ENCODE results near the gene LRRC51. TPM values are rescaled to one million over a fixed set of nuclear protein-coding genes. Genes with fewer than 3 reads are reported as not detected.

LRRC51 gene
- total RNA-seq, 1 donor from 2014 or later: 2.6 TPM

- Histone ChIP-seq H3K9ac (ENCODE audit: low read depth in 1 of 3, low read length in 3 of 3) (peak overlapping the region; percentile 9 to 54 (median 10)), H3K4me3 (ENCODE audit: low read length in 3 of 3) (peak overlapping the region; percentile 3 to 52 (median 17)), H3K9me3 (ENCODE audit: control insufficient read depth in 3 of 3, low read length in 3 of 3) (no peaks in the 10 kb centered on the region), H3K36me3 (ENCODE audit: control insufficient read depth in 3 of 3, insufficient read depth in 3 of 3, low read length in 3 of 3) (peaks cover 0 to 3% (median 0%) of the 10 kb centered on the region in 3 donors), H3K4me1 (ENCODE audit: control insufficient read depth in 3 of 3, insufficient read depth in 3 of 3, low read length in 3 of 3) (peaks cover 25 to 39% (median 27%) of the 10 kb centered on the region in 3 donors), H3K27me3 (ENCODE audit: control insufficient read depth in 3 of 3, insufficient read depth in 3 of 3, low read length in 3 of 3) (no peaks in the 10 kb centered on the region), H3K27ac (ENCODE audit: low read depth, low read length) (peak overlapping the region; percentile 66)
Measured at GRCh38 chr11:72069787-72070251, 10.8 kb upstream of the LRRC51 start.

- no peaks in the 10 kb centered on the region for H3K27me3 ChIP-seq (ENCODE audit: control insufficient read depth in 3 of 3, insufficient read depth in 3 of 3, low read length in 3 of 3)
- no peaks in the 10 kb centered on the region for H3K9me3 ChIP-seq (ENCODE audit: control insufficient read depth in 3 of 3, low read length in 3 of 3)
- H3K36me3 ChIP-seq (ENCODE audit: control insufficient read depth in 3 of 3, insufficient read depth in 3 of 3, low read length in 3 of 3): peaks cover 0 to 3% (median 0%) of the 10 kb centered on the region in 3 donors
- H3K4me1 ChIP-seq (ENCODE audit: control insufficient read depth in 3 of 3, insufficient read depth in 3 of 3, low read length in 3 of 3): peaks cover 25 to 39% (median 27%) of the 10 kb centered on the region in 3 donors
- H3K9ac ChIP-seq (ENCODE audit: low read depth in 1 of 3, low read length in 3 of 3): peak overlapping the region; percentile 9 to 54 (median 47)
- H3K4me3 ChIP-seq (ENCODE audit: low read length in 3 of 3): no peak overlapping the region
- peak overlapping the region; percentile 66 for H3K27ac ChIP-seq (ENCODE audit: low read depth, low read length)
Measured at GRCh38 chr11:72070491-72070890, 10.2 kb upstream of the LRRC51 start.

GRCh38 chr11:72072348-72072747 is 8.3 kb upstream of the LRRC51 start:
- Histone ChIP-seq H3K4me1 (ENCODE audit: control insufficient read depth in 3 of 3, insufficient read depth in 3 of 3, low read length in 3 of 3) (peaks cover 25 to 31% (median 27%) of the 10 kb centered on the region in 3 donors), H3K9ac (ENCODE audit: low read depth in 1 of 3, low read length in 3 of 3) (no peak overlapping the region), H3K27ac (ENCODE audit: low read depth, low read length) (no peak overlapping the region), H3K4me3 (ENCODE audit: low read length in 3 of 3) (no peak overlapping the region), H3K27me3 (ENCODE audit: control insufficient read depth in 3 of 3, insufficient read depth in 3 of 3, low read length in 3 of 3) (no peaks in the 10 kb centered on the region), H3K36me3 (ENCODE audit: control insufficient read depth in 3 of 3, insufficient read depth in 3 of 3, low read length in 3 of 3) (peaks cover 0 to 3% (median 0%) of the 10 kb centered on the region in 3 donors), H3K9me3 (ENCODE audit: control insufficient read depth in 3 of 3, low read length in 3 of 3) (no peaks in the 10 kb centered on the region)

GRCh38 chr11:72075109-72075508 is 5.5 kb upstream of the LRRC51 start:
- H3K27ac ChIP-seq (ENCODE audit: low read depth, low read length): no peak overlapping the region

GRCh38 chr11:72075756-72076155 is 4.9 kb upstream of the LRRC51 start:
- H3K27ac ChIP-seq (ENCODE audit: low read depth, low read length): no peak overlapping the region
- no peaks in the 10 kb centered on the region for H3K9me3 ChIP-seq (ENCODE audit: control insufficient read depth in 3 of 3, low read length in 3 of 3)
- H3K4me3 ChIP-seq (ENCODE audit: low read length in 3 of 3): no peak overlapping the region
- no peaks in the 10 kb centered on the region for H3K27me3 ChIP-seq (ENCODE audit: control insufficient read depth in 3 of 3, insufficient read depth in 3 of 3, low read length in 3 of 3)
- no peak overlapping the region for H3K9ac ChIP-seq (ENCODE audit: low read depth in 1 of 3, low read length in 3 of 3)
- no peaks in the 10 kb centered on the region for H3K36me3 ChIP-seq (ENCODE audit: control insufficient read depth in 3 of 3, insufficient read depth in 3 of 3, low read length in 3 of 3)
- H3K4me1 ChIP-seq (ENCODE audit: control insufficient read depth in 3 of 3, insufficient read depth in 3 of 3, low read length in 3 of 3): peaks cover 6 to 19% (median 18%) of the 10 kb centered on the region in 3 donors

More at GRCh38 chr11:72075109-72075508, 5.5 kb upstream of the LRRC51 start:
- Histone ChIP-seq H3K4me3 (ENCODE audit: low read length in 3 of 3) (no peak overlapping the region), H3K36me3 (ENCODE audit: control insufficient read depth in 3 of 3, insufficient read depth in 3 of 3, low read length in 3 of 3) (no peaks in the 10 kb centered on the region), H3K9ac (ENCODE audit: low read depth in 1 of 3, low read length in 3 of 3) (no peak overlapping the region), H3K4me1 (ENCODE audit: control insufficient read depth in 3 of 3, insufficient read depth in 3 of 3, low read length in 3 of 3) (peaks cover 10 to 24% (median 24%) of the 10 kb centered on the region in 3 donors), H3K9me3 (ENCODE audit: control insufficient read depth in 3 of 3, low read length in 3 of 3) (no peaks in the 10 kb centered on the region), H3K27me3 (ENCODE audit: control insufficient read depth in 3 of 3, insufficient read depth in 3 of 3, low read length in 3 of 3) (no peaks in the 10 kb centered on the region)

- Histone ChIP-seq H3K36me3 (ENCODE audit: control insufficient read depth in 3 of 3, insufficient read depth in 3 of 3, low read length in 3 of 3) (no peaks in the 10 kb centered on the region), H3K27ac (ENCODE audit: low read depth, low read length) (peak overlapping the region; percentile 94), H3K9me3 (ENCODE audit: control insufficient read depth in 3 of 3, low read length in 3 of 3) (no peaks in the 10 kb centered on the region), H3K4me1 (ENCODE audit: control insufficient read depth in 3 of 3, insufficient read depth in 3 of 3, low read length in 3 of 3) (peaks cover 7 to 19% (median 19%) of the 10 kb centered on the region in 3 donors), H3K4me3 (ENCODE audit: low read length in 3 of 3) (no peak overlapping the region), H3K27me3 (ENCODE audit: control insufficient read depth in 3 of 3, insufficient read depth in 3 of 3, low read length in 3 of 3) (no peaks in the 10 kb centered on the region), H3K9ac (ENCODE audit: low read depth in 1 of 3, low read length in 3 of 3) (peak overlapping the region in 1 of 3 donors; percentile 23)
Measured at GRCh38 chr11:72078477-72078876, 2.2 kb upstream of the LRRC51 start.

- peak overlapping the region; percentile 77 to 88 (median 87) for H3K9ac ChIP-seq (ENCODE audit: low read depth in 1 of 3, low read length in 3 of 3)
- no peaks in the 10 kb centered on the region for H3K36me3 ChIP-seq (ENCODE audit: control insufficient read depth in 3 of 3, insufficient read depth in 3 of 3, low read length in 3 of 3)
- H3K27me3 ChIP-seq (ENCODE audit: control insufficient read depth in 3 of 3, insufficient read depth in 3 of 3, low read length in 3 of 3): no peaks in the 10 kb centered on the region
- H3K27ac ChIP-seq (ENCODE audit: low read depth, low read length): peak overlapping the region; percentile 94
- peak overlapping the region; percentile 71 to 85 (median 81) for H3K4me3 ChIP-seq (ENCODE audit: low read length in 3 of 3)
- H3K9me3 ChIP-seq (ENCODE audit: control insufficient read depth in 3 of 3, low read length in 3 of 3): no peaks in the 10 kb centered on the region
- H3K4me1 ChIP-seq (ENCODE audit: control insufficient read depth in 3 of 3, insufficient read depth in 3 of 3, low read length in 3 of 3): peaks cover 7 to 19% (median 19%) of the 10 kb centered on the region in 3 donors
Measured at GRCh38 chr11:72079819-72080325, 778 bp upstream of the LRRC51 start.

- H3K27me3 ChIP-seq (ENCODE audit: control insufficient read depth in 3 of 3, insufficient read depth in 3 of 3, low read length in 3 of 3): no peaks in the 10 kb centered on the region
- peaks cover 0 to 3% (median 0%) of the 10 kb centered on the region in 3 donors for H3K36me3 ChIP-seq (ENCODE audit: control insufficient read depth in 3 of 3, insufficient read depth in 3 of 3, low read length in 3 of 3)
- peak overlapping the region; percentile 71 to 85 (median 81) for H3K4me3 ChIP-seq (ENCODE audit: low read length in 3 of 3)
- peak overlapping the region; percentile 94 for H3K27ac ChIP-seq (ENCODE audit: low read depth, low read length)
- H3K4me1 ChIP-seq (ENCODE audit: control insufficient read depth in 3 of 3, insufficient read depth in 3 of 3, low read length in 3 of 3): peaks cover 7 to 19% (median 19%) of the 10 kb centered on the region in 3 donors
- peak overlapping the region; percentile 52 to 88 (median 87) for H3K9ac ChIP-seq (ENCODE audit: low read depth in 1 of 3, low read length in 3 of 3)
- no peaks in the 10 kb centered on the region for H3K9me3 ChIP-seq (ENCODE audit: control insufficient read depth in 3 of 3, low read length in 3 of 3)
Measured at GRCh38 chr11:72081184-72081644, 564 bp downstream of the LRRC51 start.

- Histone ChIP-seq H3K4me3 (ENCODE audit: low read length in 3 of 3) (no peak overlapping the region), H3K27me3 (ENCODE audit: control insufficient read depth in 3 of 3, insufficient read depth in 3 of 3, low read length in 3 of 3) (no peaks in the 10 kb centered on the region), H3K4me1 (ENCODE audit: control insufficient read depth in 3 of 3, insufficient read depth in 3 of 3, low read length in 3 of 3) (peaks cover 7 to 19% (median 19%) of the 10 kb centered on the region in 3 donors), H3K27ac (ENCODE audit: low read depth, low read length) (peak overlapping the region; percentile 94), H3K9me3 (ENCODE audit: control insufficient read depth in 3 of 3, low read length in 3 of 3) (no peaks in the 10 kb centered on the region), H3K9ac (ENCODE audit: low read depth in 1 of 3, low read length in 3 of 3) (no peak overlapping the region), H3K36me3 (ENCODE audit: control insufficient read depth in 3 of 3, insufficient read depth in 3 of 3, low read length in 3 of 3) (peaks cover 0 to 3% (median 0%) of the 10 kb centered on the region in 3 donors)
Measured at GRCh38 chr11:72081821-72082453, 1.3 kb downstream of the LRRC51 start.

GRCh38 chr11:72083414-72083813 is 2.8 kb downstream of the LRRC51 start:
- no peaks in the 10 kb centered on the region for H3K9me3 ChIP-seq (ENCODE audit: control insufficient read depth in 3 of 3, low read length in 3 of 3)
- no peaks in the 10 kb centered on the region for H3K27me3 ChIP-seq (ENCODE audit: control insufficient read depth in 3 of 3, insufficient read depth in 3 of 3, low read length in 3 of 3)
- H3K9ac ChIP-seq (ENCODE audit: low read depth in 1 of 3, low read length in 3 of 3): no peak overlapping the region
- peaks cover 0 to 9% (median 0%) of the 10 kb centered on the region in 3 donors for H3K36me3 ChIP-seq (ENCODE audit: control insufficient read depth in 3 of 3, insufficient read depth in 3 of 3, low read length in 3 of 3)
- H3K4me3 ChIP-seq (ENCODE audit: low read length in 3 of 3): no peak overlapping the region
- H3K4me1 ChIP-seq (ENCODE audit: control insufficient read depth in 3 of 3, insufficient read depth in 3 of 3, low read length in 3 of 3): peaks cover 7 to 19% (median 19%) of the 10 kb centered on the region in 3 donors
- no peak overlapping the region for H3K27ac ChIP-seq (ENCODE audit: low read depth, low read length)
